ENCODE results near the gene GALNT10. TPM values are rescaled to one million over a fixed set of nuclear protein-coding genes. Genes with fewer than 3 reads are reported as not detected.

The GALNT10 gene
- total and polyA plus RNA-seq, 2 experiments from 2014 or later, result 3.2 to 12.9 TPM

DNA sequence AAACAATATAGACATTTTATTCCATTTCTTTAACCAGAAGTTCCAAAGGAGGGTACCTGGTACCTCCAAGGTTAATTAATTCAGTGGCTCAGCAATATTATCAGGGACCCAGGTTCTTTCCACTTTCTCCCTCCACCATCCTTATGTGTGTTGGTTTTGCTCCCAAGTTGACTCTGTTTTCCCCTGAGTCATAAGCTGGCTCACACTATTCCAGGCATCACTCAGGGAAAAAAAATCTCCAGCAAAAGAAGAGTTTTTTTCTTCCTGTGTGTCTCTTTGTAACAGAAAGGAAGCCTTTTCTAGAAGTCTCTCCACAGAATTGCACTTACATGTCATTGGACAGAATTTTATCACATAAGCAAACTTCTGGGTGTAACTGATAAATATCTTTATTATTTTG is 31.2 kb upstream of the GALNT10 start:
- H3K27me3 Mint-ChIP-seq (ENCODE audit: insufficient read depth, low read depth, poor library complexity), result peaks cover 9% of the 10 kb centered on the region
- Histone ChIP-seq H3K79me2 (replicated peaks; ENCODE audit: insufficient read depth) (no peaks in the 10 kb centered on the region), H3K27ac (ENCODE audit: low read depth) (no peak overlapping the region), H2AFZ (no peak overlapping the region), H3K4me3 (no peak overlapping the region), H3K4me2 (no peak overlapping the region), H3K36me3 (ENCODE audit: insufficient read depth) (no peaks in the 10 kb centered on the region), H3K9me2 (ENCODE audit: insufficient read depth) (no peaks in the 10 kb centered on the region), H4K20me1 (replicated peaks; ENCODE audit: insufficient read depth) (no peaks in the 10 kb centered on the region), H3K27me3 (ENCODE audit: insufficient read depth) (no peaks in the 10 kb centered on the region), H3K4me1 (ENCODE audit: insufficient read depth) (peaks cover 14% of the 10 kb centered on the region; the same call in 1 of the 2 replicates), H3F3A (replicated peaks; ENCODE audit: low read depth) (no peaks in the 10 kb centered on the region)
- no peak for ATAC-seq
- no peak for DNase-seq (ENCODE audit: low spot score)
- no peaks in the 10 kb centered on the region for H3K9me3 Mint-ChIP-seq
- H3K4me1 Mint-ChIP-seq, result peaks cover 17% of the 10 kb centered on the region
- no peak for TF ChIP-seq JUNB (IDR thresholded peaks at IDR 0.05; ENCODE audit: unreplicated experiment)
- no peak for TF ChIP-seq ZNF114 (CRISPR knock-in tag; IDR thresholded peaks at IDR 0.05)
- TF ChIP-seq, protein P1, sequence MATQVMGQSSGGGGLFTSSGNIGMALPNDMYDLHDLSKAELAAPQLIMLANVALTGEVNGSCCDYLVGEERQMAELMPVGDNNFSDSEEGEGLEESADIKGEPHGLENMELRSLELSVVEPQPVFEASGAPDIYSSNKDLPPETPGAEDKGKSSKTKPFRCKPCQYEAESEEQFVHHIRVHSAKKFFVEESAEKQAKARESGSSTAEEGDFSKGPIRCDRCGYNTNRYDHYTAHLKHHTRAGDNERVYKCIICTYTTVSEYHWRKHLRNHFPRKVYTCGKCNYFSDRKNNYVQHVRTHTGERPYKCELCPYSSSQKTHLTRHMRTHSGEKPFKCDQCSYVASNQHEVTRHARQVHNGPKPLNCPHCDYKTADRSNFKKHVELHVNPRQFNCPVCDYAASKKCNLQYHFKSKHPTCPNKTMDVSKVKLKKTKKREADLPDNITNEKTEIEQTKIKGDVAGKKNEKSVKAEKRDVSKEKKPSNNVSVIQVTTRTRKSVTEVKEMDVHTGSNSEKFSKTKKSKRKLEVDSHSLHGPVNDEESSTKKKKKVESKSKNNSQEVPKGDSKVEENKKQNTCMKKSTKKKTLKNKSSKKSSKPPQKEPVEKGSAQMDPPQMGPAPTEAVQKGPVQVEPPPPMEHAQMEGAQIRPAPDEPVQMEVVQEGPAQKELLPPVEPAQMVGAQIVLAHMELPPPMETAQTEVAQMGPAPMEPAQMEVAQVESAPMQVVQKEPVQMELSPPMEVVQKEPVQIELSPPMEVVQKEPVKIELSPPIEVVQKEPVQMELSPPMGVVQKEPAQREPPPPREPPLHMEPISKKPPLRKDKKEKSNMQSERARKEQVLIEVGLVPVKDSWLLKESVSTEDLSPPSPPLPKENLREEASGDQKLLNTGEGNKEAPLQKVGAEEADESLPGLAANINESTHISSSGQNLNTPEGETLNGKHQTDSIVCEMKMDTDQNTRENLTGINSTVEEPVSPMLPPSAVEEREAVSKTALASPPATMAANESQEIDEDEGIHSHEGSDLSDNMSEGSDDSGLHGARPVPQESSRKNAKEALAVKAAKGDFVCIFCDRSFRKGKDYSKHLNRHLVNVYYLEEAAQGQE (IDR thresholded peaks at IDR 0.05; ENCODE audit: unreplicated experiment), result no peak
- no peak for TF ChIP-seq ZNF331 (CRISPR knock-in tag; IDR thresholded peaks at IDR 0.05; ENCODE audit: low read depth)
- no peak for TF ChIP-seq POLR2AphosphoS5 (IDR thresholded peaks at IDR 0.05; ENCODE audit: low read depth)
- TF ChIP-seq CREB1 (CRISPR knock-in tag; IDR thresholded peaks at IDR 0.05; ENCODE audit: low read depth), result no peak
- no peak for TF ChIP-seq EZH2phosphoT487 (IDR thresholded peaks at IDR 0.05; ENCODE audit: unreplicated experiment)
- TF ChIP-seq, protein P2, sequence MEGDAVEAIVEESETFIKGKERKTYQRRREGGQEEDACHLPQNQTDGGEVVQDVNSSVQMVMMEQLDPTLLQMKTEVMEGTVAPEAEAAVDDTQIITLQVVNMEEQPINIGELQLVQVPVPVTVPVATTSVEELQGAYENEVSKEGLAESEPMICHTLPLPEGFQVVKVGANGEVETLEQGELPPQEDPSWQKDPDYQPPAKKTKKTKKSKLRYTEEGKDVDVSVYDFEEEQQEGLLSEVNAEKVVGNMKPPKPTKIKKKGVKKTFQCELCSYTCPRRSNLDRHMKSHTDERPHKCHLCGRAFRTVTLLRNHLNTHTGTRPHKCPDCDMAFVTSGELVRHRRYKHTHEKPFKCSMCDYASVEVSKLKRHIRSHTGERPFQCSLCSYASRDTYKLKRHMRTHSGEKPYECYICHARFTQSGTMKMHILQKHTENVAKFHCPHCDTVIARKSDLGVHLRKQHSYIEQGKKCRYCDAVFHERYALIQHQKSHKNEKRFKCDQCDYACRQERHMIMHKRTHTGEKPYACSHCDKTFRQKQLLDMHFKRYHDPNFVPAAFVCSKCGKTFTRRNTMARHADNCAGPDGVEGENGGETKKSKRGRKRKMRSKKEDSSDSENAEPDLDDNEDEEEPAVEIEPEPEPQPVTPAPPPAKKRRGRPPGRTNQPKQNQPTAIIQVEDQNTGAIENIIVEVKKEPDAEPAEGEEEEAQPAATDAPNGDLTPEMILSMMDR (conservative IDR thresholded peaks at IDR 0.05; ENCODE audit: low read depth in 2 of 2), result no peak
- no peak for TF ChIP-seq STAT1 (IDR thresholded peaks at IDR 0.05; ENCODE audit: unreplicated experiment)
- TF ChIP-seq, protein P3, sequence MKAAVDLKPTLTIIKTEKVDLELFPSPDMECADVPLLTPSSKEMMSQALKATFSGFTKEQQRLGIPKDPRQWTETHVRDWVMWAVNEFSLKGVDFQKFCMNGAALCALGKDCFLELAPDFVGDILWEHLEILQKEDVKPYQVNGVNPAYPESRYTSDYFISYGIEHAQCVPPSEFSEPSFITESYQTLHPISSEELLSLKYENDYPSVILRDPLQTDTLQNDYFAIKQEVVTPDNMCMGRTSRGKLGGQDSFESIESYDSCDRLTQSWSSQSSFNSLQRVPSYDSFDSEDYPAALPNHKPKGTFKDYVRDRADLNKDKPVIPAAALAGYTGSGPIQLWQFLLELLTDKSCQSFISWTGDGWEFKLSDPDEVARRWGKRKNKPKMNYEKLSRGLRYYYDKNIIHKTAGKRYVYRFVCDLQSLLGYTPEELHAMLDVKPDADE (IDR thresholded peaks at IDR 0.05), result no peak
- TF ChIP-seq EZH2 (IDR thresholded peaks at IDR 0.05; ENCODE audit: low read depth, unreplicated experiment), result no peak
- TF ChIP-seq NANOG (IDR thresholded peaks at IDR 0.05; ENCODE audit: borderline replicate concordance), result no peak
- TF ChIP-seq, protein P4, sequence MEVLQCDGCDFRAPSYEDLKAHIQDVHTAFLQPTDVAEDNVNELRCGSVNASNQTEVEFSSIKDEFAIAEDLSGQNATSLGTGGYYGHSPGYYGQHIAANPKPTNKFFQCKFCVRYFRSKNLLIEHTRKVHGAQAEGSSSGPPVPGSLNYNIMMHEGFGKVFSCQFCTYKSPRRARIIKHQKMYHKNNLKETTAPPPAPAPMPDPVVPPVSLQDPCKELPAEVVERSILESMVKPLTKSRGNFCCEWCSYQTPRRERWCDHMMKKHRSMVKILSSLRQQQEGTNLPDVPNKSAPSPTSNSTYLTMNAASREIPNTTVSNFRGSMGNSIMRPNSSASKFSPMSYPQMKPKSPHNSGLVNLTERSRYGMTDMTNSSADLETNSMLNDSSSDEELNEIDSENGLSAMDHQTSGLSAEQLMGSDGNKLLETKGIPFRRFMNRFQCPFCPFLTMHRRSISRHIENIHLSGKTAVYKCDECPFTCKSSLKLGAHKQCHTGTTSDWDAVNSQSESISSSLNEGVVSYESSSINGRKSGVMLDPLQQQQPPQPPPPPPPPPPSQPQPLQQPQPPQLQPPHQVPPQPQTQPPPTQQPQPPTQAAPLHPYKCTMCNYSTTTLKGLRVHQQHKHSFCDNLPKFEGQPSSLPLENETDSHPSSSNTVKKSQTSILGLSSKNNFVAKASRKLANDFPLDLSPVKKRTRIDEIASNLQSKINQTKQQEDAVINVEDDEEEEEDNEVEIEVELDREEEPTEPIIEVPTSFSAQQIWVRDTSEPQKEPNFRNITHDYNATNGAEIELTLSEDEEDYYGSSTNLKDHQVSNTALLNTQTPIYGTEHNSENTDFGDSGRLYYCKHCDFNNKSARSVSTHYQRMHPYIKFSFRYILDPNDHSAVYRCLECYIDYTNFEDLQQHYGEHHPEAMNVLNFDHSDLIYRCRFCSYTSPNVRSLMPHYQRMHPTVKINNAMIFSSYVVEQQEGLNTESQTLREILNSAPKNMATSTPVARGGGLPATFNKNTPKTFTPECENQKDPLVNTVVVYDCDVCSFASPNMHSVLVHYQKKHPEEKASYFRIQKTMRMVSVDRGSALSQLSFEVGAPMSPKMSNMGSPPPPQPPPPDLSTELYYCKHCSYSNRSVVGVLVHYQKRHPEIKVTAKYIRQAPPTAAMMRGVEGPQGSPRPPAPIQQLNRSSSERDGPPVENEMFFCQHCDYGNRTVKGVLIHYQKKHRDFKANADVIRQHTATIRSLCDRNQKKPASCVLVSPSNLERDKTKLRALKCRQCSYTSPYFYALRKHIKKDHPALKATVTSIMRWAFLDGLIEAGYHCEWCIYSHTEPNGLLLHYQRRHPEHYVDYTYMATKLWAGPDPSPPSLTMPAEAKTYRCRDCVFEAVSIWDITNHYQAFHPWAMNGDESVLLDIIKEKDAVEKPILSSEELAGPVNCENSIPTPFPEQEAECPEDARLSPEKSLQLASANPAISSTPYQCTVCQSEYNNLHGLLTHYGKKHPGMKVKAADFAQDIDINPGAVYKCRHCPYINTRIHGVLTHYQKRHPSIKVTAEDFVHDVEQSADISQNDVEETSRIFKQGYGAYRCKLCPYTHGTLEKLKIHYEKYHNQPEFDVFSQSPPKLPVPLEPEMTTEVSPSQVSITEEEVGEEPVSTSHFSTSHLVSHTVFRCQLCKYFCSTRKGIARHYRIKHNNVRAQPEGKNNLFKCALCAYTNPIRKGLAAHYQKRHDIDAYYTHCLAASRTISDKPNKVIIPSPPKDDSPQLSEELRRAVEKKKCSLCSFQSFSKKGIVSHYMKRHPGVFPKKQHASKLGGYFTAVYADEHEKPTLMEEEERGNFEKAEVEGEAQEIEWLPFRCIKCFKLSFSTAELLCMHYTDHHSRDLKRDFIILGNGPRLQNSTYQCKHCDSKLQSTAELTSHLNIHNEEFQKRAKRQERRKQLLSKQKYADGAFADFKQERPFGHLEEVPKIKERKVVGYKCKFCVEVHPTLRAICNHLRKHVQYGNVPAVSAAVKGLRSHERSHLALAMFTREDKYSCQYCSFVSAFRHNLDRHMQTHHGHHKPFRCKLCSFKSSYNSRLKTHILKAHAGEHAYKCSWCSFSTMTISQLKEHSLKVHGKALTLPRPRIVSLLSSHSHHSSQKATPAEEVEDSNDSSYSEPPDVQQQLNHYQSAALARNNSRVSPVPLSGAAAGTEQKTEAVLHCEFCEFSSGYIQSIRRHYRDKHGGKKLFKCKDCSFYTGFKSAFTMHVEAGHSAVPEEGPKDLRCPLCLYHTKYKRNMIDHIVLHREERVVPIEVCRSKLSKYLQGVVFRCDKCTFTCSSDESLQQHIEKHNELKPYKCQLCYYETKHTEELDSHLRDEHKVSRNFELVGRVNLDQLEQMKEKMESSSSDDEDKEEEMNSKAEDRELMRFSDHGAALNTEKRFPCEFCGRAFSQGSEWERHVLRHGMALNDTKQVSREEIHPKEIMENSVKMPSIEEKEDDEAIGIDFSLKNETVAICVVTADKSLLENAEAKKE (CRISPR knock-in tag; IDR thresholded peaks at IDR 0.05), result no peak
- no peak overlapping the region for H3K4me3 Mint-ChIP-seq
- no peak overlapping the region for H3K27ac Mint-ChIP-seq
- H3K36me3 Mint-ChIP-seq (ENCODE audit: low read depth), result no peaks in the 10 kb centered on the region

Data from GM23338 (cell line).